GM08714 (cell line): ENCODE results near the gene LPP.

Experiments used
- H3K4me3 ChIP-seq: fragments of 200-500 bp; sonication (Bioruptor generic); 2 replicates; pipeline ENCODE4 v1.5.1; 2014; ENCODE audit warnings: mild to moderate bottlenecking, low read length, inconsistent platforms
- ZNF274 ChIP-seq: IDR thresholded peaks from 2 replicates; pipeline ENCODE4 v1.6.1; 2012; ENCODE audit warnings: mild to moderate bottlenecking, low read depth, low read length

The LPP gene

GRCh38 chr3:188262488-188262887, 108.5 kb downstream of the LPP start:
- H3K4me3 ChIP-seq, result no peak overlapping the region
- no peak for TF ChIP-seq ZNF274

- no peak for TF ChIP-seq ZNF274
- H3K4me3 ChIP-seq, result no peak overlapping the region
Measured at GRCh38 chr3:188262913-188263683, 109.1 kb downstream of the LPP start.

- no peak for TF ChIP-seq ZNF274
- no peak overlapping the region for H3K4me3 ChIP-seq
Measured at GRCh38 chr3:188264226-188265207, 110.6 kb downstream of the LPP start.

- no peak for TF ChIP-seq ZNF274
- H3K4me3 ChIP-seq, result no peak overlapping the region
Measured at GRCh38 chr3:188266562-188267274, 112.8 kb downstream of the LPP start.

GRCh38 chr3:188267790-188268335, 113.9 kb downstream of the LPP start:
- H3K4me3 ChIP-seq, result no peak overlapping the region
- no peak for TF ChIP-seq ZNF274

- no peak for TF ChIP-seq ZNF274
- no peak overlapping the region for H3K4me3 ChIP-seq
Measured at GRCh38 chr3:188268336-188268735, 114.4 kb downstream of the LPP start.

- H3K4me3 ChIP-seq, result no peak overlapping the region
- TF ChIP-seq ZNF274, result no peak
Measured at GRCh38 chr3:188269040-188269439, 115.1 kb downstream of the LPP start.

GRCh38 chr3:188270423-188270972, 116.5 kb downstream of the LPP start:
- TF ChIP-seq ZNF274, result no peak
- H3K4me3 ChIP-seq, result no peak overlapping the region

GRCh38 chr3:188271226-188271914, 117.4 kb downstream of the LPP start:
- H3K4me3 ChIP-seq, result no peak overlapping the region
- no peak for TF ChIP-seq ZNF274

- H3K4me3 ChIP-seq, result no peak overlapping the region
Measured at GRCh38 chr3:188272481-188273372, 118.8 kb downstream of the LPP start.

GRCh38 chr3:188274249-188274915, 120.4 kb downstream of the LPP start:
- no peak for TF ChIP-seq ZNF274
- no peak overlapping the region for H3K4me3 ChIP-seq

More at GRCh38 chr3:188272481-188273372, 118.8 kb downstream of the LPP start:
- no peak for TF ChIP-seq ZNF274

- no peak overlapping the region for H3K4me3 ChIP-seq
- TF ChIP-seq ZNF274, result no peak
Measured at GRCh38 chr3:188276375-188276774, 122.4 kb downstream of the LPP start.
